H1 (cell line): ENCODE measurements around the gene MVK.

Source experiments
- BACH1 ChIP-seq: IDR thresholded peaks from 2 replicates; pipeline ENCODE4 v1.6.1; 2012; ENCODE audit warnings: low read length, improper control_type of control experiment
- CTCF ChIP-seq, 3 experiments: IDR thresholded peaks; 1 replicate in 2 of 3; 2 replicates in 1 of 3; pipeline versions ENCODE4 v1.5.1 to v1.6.1; 2011; ENCODE audit warnings: low read length in 3 of 3, mild to moderate bottlenecking in 3 of 3, inconsistent platforms in 2 of 3, low read depth in 1 of 3, moderate library complexity in 1 of 3; ENCODE audit not compliant: insufficient read depth in 1 of 3; ENCODE audit errors: control extremely low read depth in 1 of 3
- EGR1 ChIP-seq: IDR thresholded peaks from 2 replicates; pipeline ENCODE4 v1.6.1; 2011; ENCODE audit warnings: low read depth, low read length, borderline replicate concordance
- EP300 ChIP-seq, 2 experiments: IDR thresholded peaks; 1 replicate in 1 of 2; 2 replicates in 1 of 2; pipeline ENCODE4 v1.6.1; 2011 to 2012; ENCODE audit warnings: low read depth in 2 of 2, low read length in 2 of 2, mild to moderate bottlenecking in 2 of 2, borderline replicate concordance in 1 of 2, inconsistent platforms in 1 of 2, moderate library complexity in 1 of 2
- HDAC2 ChIP-seq, 2 experiments: fragments of 300-600 bp in 1 of 2; sonication (generic) in 1 of 2; IDR thresholded peaks; 2 replicates each; pipeline ENCODE4 v1.6.1; 2011 to 2012; ENCODE audit warnings: low read depth in 2 of 2, low read length in 2 of 2, mild to moderate bottlenecking in 2 of 2, moderate library complexity in 2 of 2, borderline replicate concordance in 1 of 2, inconsistent platforms in 1 of 2
- KDM1A ChIP-seq: fragments of 200-600, 300-600 bp; sonication (generic); IDR thresholded peaks from 2 replicates; pipeline ENCODE4 v1.7.1; 2016; ENCODE audit warnings: mild to moderate bottlenecking, low read length, borderline replicate concordance
- NRF1 ChIP-seq: IDR thresholded peaks from 2 replicates; pipeline ENCODE4 v1.6.1; 2011; ENCODE audit warnings: mild to moderate bottlenecking, low read depth, low read length, improper control_type of control experiment
- POLR2A ChIP-seq, 2 experiments: IDR thresholded peaks; 1 replicate in 1 of 2; 2 replicates in 1 of 2; pipeline ENCODE4 v1.6.1; 2011; ENCODE audit warnings: low read depth in 2 of 2, low read length in 2 of 2, mild to moderate bottlenecking in 2 of 2; ENCODE audit errors: control extremely low read depth in 1 of 2
- POLR2AphosphoS5 ChIP-seq: IDR thresholded peaks from 2 replicates; pipeline ENCODE4 v1.6.1; 2011; ENCODE audit warnings: low read depth, low read length
- RFX5 ChIP-seq: IDR thresholded peaks from 2 replicates; pipeline ENCODE4 v1.6.1; 2011; ENCODE audit warnings: low read depth, low read length, improper control_type of control experiment, borderline replicate concordance
- TAF1 ChIP-seq: IDR thresholded peaks from 2 replicates; pipeline ENCODE4 v1.6.1; 2011; ENCODE audit warnings: mild to moderate bottlenecking, low read depth, low read length
- TAF7 ChIP-seq: optimal IDR thresholded peaks from 2 replicates; pipeline ENCODE3; 2011; ENCODE audit warnings: low read depth, mild to moderate bottlenecking, inconsistent platforms, low read length, moderate library complexity, borderline replicate concordance
- USF2 ChIP-seq: IDR thresholded peaks from 2 replicates; pipeline ENCODE4 v1.6.1; 2011; ENCODE audit warnings: low read length, improper control_type of control experiment

- TF ChIP-seq RFX5 (no peak), BACH1 (no peak), EGR1 (no peak), NRF1 (no peak), EP300 (IDR thresholded peaks at IDR 0.05; ENCODE audit: borderline replicate concordance in 1 of 2, low read depth in 2 of 2, low read length in 2 of 2) (no peak), TAF7 (no peak), TAF1 (no peak), CTCF (IDR thresholded peaks at IDR 0.05; ENCODE audit: control extremely low read depth in 1 of 3, insufficient read depth in 1 of 3, low read depth in 1 of 3, low read length in 3 of 3) (no peak), POLR2A (IDR thresholded peaks at IDR 0.05; ENCODE audit: control extremely low read depth in 1 of 2, low read depth in 2 of 2, low read length in 2 of 2) (no peak), HDAC2 (IDR thresholded peaks at IDR 0.05; ENCODE audit: borderline replicate concordance in 1 of 2, low read depth in 2 of 2, low read length in 2 of 2) (no peak), POLR2AphosphoS5 (no peak), USF2 (no peak), KDM1A (no peak)
Measured at GRCh38 chr12:109627633-109628032, 54.0 kb downstream of the MVK start.
